Esophagus squamous epithelium (tissue), 4 donors: Measurements from ENCODE around the gene KDELR3.

Experiments
- POLR2A ChIP-seq, 4 donors: fragments of 450-650 bp; IDR thresholded peaks; one replicate each; pipeline ENCODE4 v1.6.1; 2017; ENCODE audit warnings: antibody characterized with exemption in 4 of 4, mild to moderate bottlenecking in 4 of 4, moderate library complexity in 3 of 4
- TF ChIP-seq, protein P1 (sequence below), 6 experiments: fragments of 450-650 bp in 4 of 6; fragments of 200-600 bp in 2 of 6; sonication (generic) in 2 of 6; IDR thresholded peaks; one replicate each; pipeline ENCODE4 v1.5.1; 2016 to 2019; ENCODE audit warnings: antibody characterized with exemption in 6 of 6, mild to moderate bottlenecking in 4 of 6, moderate library complexity in 4 of 6

GRCh38 chr22:38450234-38450797, 17.6 kb upstream of the KDELR3 start:
- no peak for TF ChIP-seq POLR2A (IDR thresholded peaks at IDR 0.05)
- TF ChIP-seq, protein P1, sequence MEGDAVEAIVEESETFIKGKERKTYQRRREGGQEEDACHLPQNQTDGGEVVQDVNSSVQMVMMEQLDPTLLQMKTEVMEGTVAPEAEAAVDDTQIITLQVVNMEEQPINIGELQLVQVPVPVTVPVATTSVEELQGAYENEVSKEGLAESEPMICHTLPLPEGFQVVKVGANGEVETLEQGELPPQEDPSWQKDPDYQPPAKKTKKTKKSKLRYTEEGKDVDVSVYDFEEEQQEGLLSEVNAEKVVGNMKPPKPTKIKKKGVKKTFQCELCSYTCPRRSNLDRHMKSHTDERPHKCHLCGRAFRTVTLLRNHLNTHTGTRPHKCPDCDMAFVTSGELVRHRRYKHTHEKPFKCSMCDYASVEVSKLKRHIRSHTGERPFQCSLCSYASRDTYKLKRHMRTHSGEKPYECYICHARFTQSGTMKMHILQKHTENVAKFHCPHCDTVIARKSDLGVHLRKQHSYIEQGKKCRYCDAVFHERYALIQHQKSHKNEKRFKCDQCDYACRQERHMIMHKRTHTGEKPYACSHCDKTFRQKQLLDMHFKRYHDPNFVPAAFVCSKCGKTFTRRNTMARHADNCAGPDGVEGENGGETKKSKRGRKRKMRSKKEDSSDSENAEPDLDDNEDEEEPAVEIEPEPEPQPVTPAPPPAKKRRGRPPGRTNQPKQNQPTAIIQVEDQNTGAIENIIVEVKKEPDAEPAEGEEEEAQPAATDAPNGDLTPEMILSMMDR (IDR thresholded peaks at IDR 0.05) = no peak
